CD1c-positive myeloid dendritic cell (primary cell): ENCODE results near the gene CACNA1C.

Source experiments
- DNase-seq: peaks from one replicate; pipeline ENCODE4 v3.0.0-alpha.2; 2016; ENCODE audit errors: extremely low spot score

Gene CACNA1C

GRCh38 chr12:2140858-2141519, 88.2 kb downstream of the CACNA1C start:
- DNase-seq, result no peak

GRCh38 chr12:2142068-2142467, 89.3 kb downstream of the CACNA1C start:
- DNase-seq, result no peak

GRCh38 chr12:2144951-2145350, 92.2 kb downstream of the CACNA1C start:
- no peak for DNase-seq

GRCh38 chr12:2145433-2145998, 92.7 kb downstream of the CACNA1C start:
- no peak for DNase-seq

GRCh38 chr12:2147335-2147734, 94.5 kb downstream of the CACNA1C start:
- DNase-seq, result no peak

GRCh38 chr12:2149091-2149490, 96.3 kb downstream of the CACNA1C start:
- no peak for DNase-seq

GRCh38 chr12:2150833-2151232, 98.0 kb downstream of the CACNA1C start:
- no peak for DNase-seq

- no peak for DNase-seq
These were observed 98.6 kb downstream of the CACNA1C start for GRCh38 chr12:2151391-2151790.

GRCh38 chr12:2152134-2152533, 99.3 kb downstream of the CACNA1C start:
- no peak for DNase-seq

- DNase-seq, result no peak
These were observed 101.3 kb downstream of the CACNA1C start for GRCh38 chr12:2154050-2154449.

- no peak for DNase-seq
These were observed 101.7 kb downstream of the CACNA1C start for GRCh38 chr12:2154521-2154920.

- no peak for DNase-seq
These were observed 103.5 kb downstream of the CACNA1C start for GRCh38 chr12:2156333-2156732.

GRCh38 chr12:2160043-2160442, 107.3 kb downstream of the CACNA1C start:
- DNase-seq, result no peak

GRCh38 chr12:2161473-2161872, 108.7 kb downstream of the CACNA1C start:
- no peak for DNase-seq

GRCh38 chr12:2163177-2163941, 110.6 kb downstream of the CACNA1C start:
- DNase-seq, result no peak

GRCh38 chr12:2165021-2165420, 112.2 kb downstream of the CACNA1C start:
- no peak for DNase-seq

- DNase-seq, result no peak
These were observed 113.1 kb downstream of the CACNA1C start for GRCh38 chr12:2165927-2166326.

- no peak for DNase-seq
These were observed 113.9 kb downstream of the CACNA1C start for GRCh38 chr12:2166696-2167095.

- DNase-seq, result no peak
These were observed 114.4 kb downstream of the CACNA1C start for GRCh38 chr12:2167231-2167630.

GRCh38 chr12:2168808-2169207, 116.0 kb downstream of the CACNA1C start:
- DNase-seq, result no peak

- no peak for DNase-seq
These were observed 116.7 kb downstream of the CACNA1C start for GRCh38 chr12:2169489-2169888.

- DNase-seq, result no peak
These were observed 117.2 kb downstream of the CACNA1C start for GRCh38 chr12:2169940-2170339.

- DNase-seq, result no peak
These were observed 117.6 kb downstream of the CACNA1C start for GRCh38 chr12:2170376-2170775.
